Tibial artery (tissue), 4 donors: ENCODE results near the gene CHSY3.

Source experiments
- DNase-seq, 2 donors: peaks; one replicate each; pipeline ENCODE4 v3.0.0-alpha.2; 2019
- H3K27ac ChIP-seq, 2 donors: fragments of 200-600 bp; sonication (generic) in 1 of 2; 1 replicate in 1 of 2; 2 replicates in 1 of 2; pipeline ENCODE4 v1.5.1; 2018 to 2019; ENCODE audit warnings: mild to moderate bottlenecking in 1 of 2
- H3K27me3 ChIP-seq, 2 donors: fragments of 200-600 bp; sonication (generic) in 1 of 2; one replicate each; pipeline versions ENCODE4 v1.5.1 to v1.6.0; 2016 to 2019
- H3K36me3 ChIP-seq, 3 donors: fragments of 200-600 bp; sonication (generic) in 2 of 3; one replicate each; pipeline ENCODE4 v1.5.1; 2016 to 2019; ENCODE audit warnings: mild to moderate bottlenecking in 2 of 3
- H3K4me1 ChIP-seq, 4 donors: fragments of 200-600 bp; sonication (generic) in 2 of 4; 1 replicate in 3 of 4; 2 replicates in 1 of 4; pipeline ENCODE4 v1.5.1; 2016 to 2019
- H3K4me3 ChIP-seq, 2 donors: fragments of 200-600 bp; sonication (generic) in 1 of 2; 1 replicate in 1 of 2; 2 replicates in 1 of 2; pipeline ENCODE4 v1.5.1; 2018 to 2019; ENCODE audit warnings: mild to moderate bottlenecking in 2 of 2
- H3K9me3 ChIP-seq, 3 donors: fragments of 200-600 bp; sonication (generic) in 1 of 3; one replicate each; pipeline ENCODE4 v1.5.1; 2016 to 2019
- intact Hi-C: fragments of 100-400 bp; cut with DNase I; formaldehyde crosslinking; loops from one replicate; pipeline ENCODE4 v1.15.0; 2023; ENCODE audit warnings: low total_unique reads
- TF ChIP-seq, protein P1 (sequence below), 2 experiments: fragments of 200-600 bp in 1 of 2; fragments of 450-650 bp in 1 of 2; IDR thresholded peaks; one replicate each; pipeline ENCODE4 v1.5.1; 2017 to 2019; ENCODE audit warnings: antibody characterized with exemption in 2 of 2, mild to moderate bottlenecking in 1 of 2, moderate library complexity in 1 of 2

CHSY3 gene

DNA sequence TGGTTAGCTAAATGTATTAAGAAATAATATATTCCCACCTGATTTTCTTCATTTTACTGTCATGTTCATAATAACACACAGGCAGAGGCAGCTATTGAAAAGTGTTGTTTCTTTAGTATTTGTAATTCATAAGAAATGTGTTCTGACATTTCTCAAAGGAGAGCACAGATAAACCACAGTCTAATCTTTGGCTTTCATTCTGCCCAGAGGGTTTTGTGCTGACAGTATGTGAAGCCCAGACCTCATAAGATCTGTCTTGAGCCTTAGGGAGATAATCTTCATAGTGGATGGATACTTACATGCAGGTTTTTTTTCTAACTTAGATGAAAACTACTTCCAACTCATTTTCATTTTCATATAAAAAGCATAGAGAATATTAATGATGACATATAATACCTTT is 206.1 kb downstream of the CHSY3 start:
- Histone ChIP-seq H3K4me1 (peaks cover 0 to 38% (median 1%) of the 10 kb centered on the region in 4 donors), H3K36me3 (no peaks in the 10 kb centered on the region), H3K9me3 (no peaks in the 10 kb centered on the region), H3K27me3 (no peaks in the 10 kb centered on the region), H3K27ac (no peak overlapping the region), H3K4me3 (no peak overlapping the region)
- intact Hi-C loops = no loop called here
- TF ChIP-seq, protein P1, sequence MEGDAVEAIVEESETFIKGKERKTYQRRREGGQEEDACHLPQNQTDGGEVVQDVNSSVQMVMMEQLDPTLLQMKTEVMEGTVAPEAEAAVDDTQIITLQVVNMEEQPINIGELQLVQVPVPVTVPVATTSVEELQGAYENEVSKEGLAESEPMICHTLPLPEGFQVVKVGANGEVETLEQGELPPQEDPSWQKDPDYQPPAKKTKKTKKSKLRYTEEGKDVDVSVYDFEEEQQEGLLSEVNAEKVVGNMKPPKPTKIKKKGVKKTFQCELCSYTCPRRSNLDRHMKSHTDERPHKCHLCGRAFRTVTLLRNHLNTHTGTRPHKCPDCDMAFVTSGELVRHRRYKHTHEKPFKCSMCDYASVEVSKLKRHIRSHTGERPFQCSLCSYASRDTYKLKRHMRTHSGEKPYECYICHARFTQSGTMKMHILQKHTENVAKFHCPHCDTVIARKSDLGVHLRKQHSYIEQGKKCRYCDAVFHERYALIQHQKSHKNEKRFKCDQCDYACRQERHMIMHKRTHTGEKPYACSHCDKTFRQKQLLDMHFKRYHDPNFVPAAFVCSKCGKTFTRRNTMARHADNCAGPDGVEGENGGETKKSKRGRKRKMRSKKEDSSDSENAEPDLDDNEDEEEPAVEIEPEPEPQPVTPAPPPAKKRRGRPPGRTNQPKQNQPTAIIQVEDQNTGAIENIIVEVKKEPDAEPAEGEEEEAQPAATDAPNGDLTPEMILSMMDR (IDR thresholded peaks at IDR 0.05) = no peak
- DNase-seq = no peak

DNA sequence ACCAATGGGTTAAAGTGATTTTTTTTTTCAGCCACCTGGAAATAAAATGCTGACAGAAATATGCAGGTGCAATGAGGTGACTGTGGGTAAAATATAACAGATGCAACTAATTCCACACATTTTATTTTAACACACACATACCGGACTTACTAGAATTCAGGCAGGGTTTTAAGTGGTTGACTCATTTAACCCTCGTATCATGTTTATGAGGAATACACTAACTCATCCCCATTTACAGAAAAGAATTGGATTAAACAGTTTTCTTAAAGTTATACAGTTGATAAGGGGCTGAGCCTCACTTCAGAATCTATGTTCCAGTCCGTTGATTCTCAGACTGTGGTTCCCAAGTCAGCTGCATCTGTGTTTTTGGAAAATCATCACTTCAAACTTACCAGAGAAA is 207.5 kb downstream of the CHSY3 start:
- H3K27ac ChIP-seq = no peak overlapping the region
- no peak overlapping the region for H3K4me3 ChIP-seq
- peaks cover 0 to 36% (median 4%) of the 10 kb centered on the region in 4 donors for H3K4me1 ChIP-seq
- no peaks in the 10 kb centered on the region for H3K36me3 ChIP-seq
- no peaks in the 10 kb centered on the region for H3K27me3 ChIP-seq
- TF ChIP-seq, protein P1 (IDR thresholded peaks at IDR 0.05) = no peak
- no peaks in the 10 kb centered on the region for H3K9me3 ChIP-seq
- intact Hi-C loops = no loop called here
- no peak for DNase-seq

DNA sequence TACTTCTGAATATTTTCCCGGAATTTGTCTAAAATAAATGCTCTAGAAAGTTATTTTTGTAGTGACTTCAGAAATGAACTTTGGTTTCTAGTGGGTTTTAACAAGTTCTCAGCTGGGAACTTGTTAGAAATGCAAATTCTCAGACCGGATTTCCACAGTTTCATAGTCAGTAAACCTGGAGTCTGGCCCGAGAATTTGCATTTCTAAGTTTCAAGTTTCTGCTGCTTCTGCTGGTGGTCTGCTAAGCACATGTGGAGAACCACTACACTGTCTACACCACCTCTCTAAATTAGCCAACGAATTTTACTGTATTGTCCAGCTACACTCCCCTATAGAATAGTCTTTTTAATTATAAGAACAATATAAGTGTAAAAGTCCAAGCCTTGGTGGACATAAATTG is 208.0 kb downstream of the CHSY3 start:
- Histone ChIP-seq H3K9me3 (no peaks in the 10 kb centered on the region), H3K36me3 (no peaks in the 10 kb centered on the region), H3K27me3 (no peaks in the 10 kb centered on the region), H3K27ac (no peak overlapping the region), H3K4me3 (no peak overlapping the region), H3K4me1 (peaks cover 0 to 34% (median 4%) of the 10 kb centered on the region in 4 donors)
- intact Hi-C loops = no loop called here
- TF ChIP-seq, protein P1 (IDR thresholded peaks at IDR 0.05) = no peak
- DNase-seq = no peak

DNA sequence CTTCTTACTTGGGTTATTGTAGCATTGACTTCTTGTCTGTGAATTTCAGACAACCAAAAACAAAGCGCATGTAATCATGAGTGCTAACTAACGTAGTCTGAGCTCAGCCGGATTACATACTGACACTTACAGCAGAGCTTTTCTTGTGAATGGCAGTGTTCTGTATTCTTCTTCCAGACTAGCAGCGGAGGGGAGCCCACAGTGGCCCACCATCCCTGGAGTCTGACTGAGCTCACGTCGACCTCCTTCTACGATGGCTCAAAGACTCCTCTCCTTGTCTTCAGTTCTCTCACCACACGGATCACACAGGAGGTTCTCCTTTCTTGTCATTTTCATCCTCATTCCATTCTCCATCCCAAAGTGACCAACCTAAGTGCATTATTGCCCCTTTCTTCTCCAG is 211.4 kb downstream of the CHSY3 start:
- H3K27ac ChIP-seq = no peak overlapping the region
- no peak for DNase-seq
- H3K9me3 ChIP-seq = no peaks in the 10 kb centered on the region
- intact Hi-C loops = no loop called here
- no peak overlapping the region for H3K4me3 ChIP-seq
- H3K36me3 ChIP-seq = no peaks in the 10 kb centered on the region
- H3K4me1 ChIP-seq = peaks cover 0 to 34% (median 4%) of the 10 kb centered on the region in 4 donors
- TF ChIP-seq, protein P1 (IDR thresholded peaks at IDR 0.05) = no peak
- no peaks in the 10 kb centered on the region for H3K27me3 ChIP-seq

DNA sequence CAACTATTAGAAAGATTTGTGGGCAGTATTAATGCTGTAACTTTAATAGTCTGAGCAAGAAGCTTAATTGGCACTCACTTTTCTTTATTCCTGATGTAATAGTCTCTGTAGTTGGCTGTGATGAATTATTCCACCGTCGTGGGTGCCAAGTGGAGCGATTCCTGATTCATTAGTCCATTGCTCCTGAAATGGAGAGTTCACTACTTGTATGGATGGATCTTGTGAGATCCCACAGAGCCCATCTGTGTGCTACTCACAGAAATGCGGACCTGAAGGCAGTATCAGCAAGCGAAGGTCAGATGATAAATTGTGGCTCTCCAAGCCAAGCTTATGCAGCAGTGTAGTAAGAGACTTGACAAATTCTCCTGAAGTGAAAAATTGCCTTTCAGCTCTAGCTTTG is 212.2 kb downstream of the CHSY3 start:
- DNase-seq = peak in 1 of 2 donors; percentile 20
- Histone ChIP-seq H3K36me3 (no peaks in the 10 kb centered on the region), H3K4me3 (no peak overlapping the region), H3K27ac (no peak overlapping the region), H3K9me3 (no peaks in the 10 kb centered on the region), H3K4me1 (peaks cover 0 to 32% (median 4%) of the 10 kb centered on the region in 4 donors), H3K27me3 (no peaks in the 10 kb centered on the region)
- intact Hi-C loops = no loop called here
- TF ChIP-seq, protein P1 (IDR thresholded peaks at IDR 0.05) = no peak

DNA sequence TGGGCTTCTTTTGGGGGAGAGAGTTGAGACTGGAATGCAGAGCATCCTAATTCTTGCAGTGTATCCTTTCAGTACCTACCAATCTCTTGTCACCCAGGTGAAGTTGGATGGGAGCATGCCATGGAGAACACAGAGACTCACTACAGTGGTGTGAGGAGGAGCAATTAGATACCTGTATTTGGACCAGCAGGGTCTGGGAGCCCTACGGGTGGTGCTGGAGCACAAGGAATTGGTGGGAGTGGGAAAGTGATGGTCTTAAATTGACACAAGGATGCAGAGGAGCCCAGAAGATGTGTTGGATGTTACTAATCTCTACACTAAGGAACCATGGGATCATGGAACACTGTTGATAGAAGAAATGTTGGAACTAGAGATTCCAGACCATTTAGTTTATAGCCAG is 212.7 kb downstream of the CHSY3 start:
- DNase-seq = no peak
- intact Hi-C loops = no loop called here

More for the DNA sequence above, 212.7 kb downstream of the CHSY3 start:
- peaks cover 0 to 32% (median 4%) of the 10 kb centered on the region in 4 donors for H3K4me1 ChIP-seq
- no peaks in the 10 kb centered on the region for H3K27me3 ChIP-seq
- no peak overlapping the region for H3K4me3 ChIP-seq
- TF ChIP-seq, protein P1 (IDR thresholded peaks at IDR 0.05) = no peak
- H3K9me3 ChIP-seq = no peaks in the 10 kb centered on the region
- no peak overlapping the region for H3K27ac ChIP-seq
- H3K36me3 ChIP-seq = no peaks in the 10 kb centered on the region
